Loucy (cell line): ENCODE measurements around the gene KIF16B.

Source experiments
- CTCF ChIP-seq: fragments of 200-600 bp; sonication (generic); conservative IDR thresholded peaks from 2 replicates; pipeline ENCODE4 v1.5.1; 2014; ENCODE audit warnings: mild to moderate bottlenecking, antibody characterized with exemption, low read length
- EZH2phosphoT487 ChIP-seq: fragments of 200-600 bp; IDR thresholded peaks from 2 replicates; pipeline ENCODE4 v1.6.1; 2018; ENCODE audit warnings: antibody characterized with exemption, mild to moderate bottlenecking, moderate library complexity, borderline replicate concordance

- TF ChIP-seq CTCF (no peak), EZH2phosphoT487 (no peak)
These were observed 46.5 kb downstream of the KIF16B start for GRCh38 chr20:16526433-16527380.
